HG03175 (cell line): ENCODE data around the gene URM1.

ENCODE experiments used
- ATAC-seq: cut with Tn5 transposase; IDR thresholded peaks from one replicate; pipeline ENCODE4 v1.9.1; 2021; ENCODE audit warnings: mild to moderate bottlenecking, moderate library complexity; ENCODE audit not compliant: unreplicated experiment

URM1 gene

DNA sequence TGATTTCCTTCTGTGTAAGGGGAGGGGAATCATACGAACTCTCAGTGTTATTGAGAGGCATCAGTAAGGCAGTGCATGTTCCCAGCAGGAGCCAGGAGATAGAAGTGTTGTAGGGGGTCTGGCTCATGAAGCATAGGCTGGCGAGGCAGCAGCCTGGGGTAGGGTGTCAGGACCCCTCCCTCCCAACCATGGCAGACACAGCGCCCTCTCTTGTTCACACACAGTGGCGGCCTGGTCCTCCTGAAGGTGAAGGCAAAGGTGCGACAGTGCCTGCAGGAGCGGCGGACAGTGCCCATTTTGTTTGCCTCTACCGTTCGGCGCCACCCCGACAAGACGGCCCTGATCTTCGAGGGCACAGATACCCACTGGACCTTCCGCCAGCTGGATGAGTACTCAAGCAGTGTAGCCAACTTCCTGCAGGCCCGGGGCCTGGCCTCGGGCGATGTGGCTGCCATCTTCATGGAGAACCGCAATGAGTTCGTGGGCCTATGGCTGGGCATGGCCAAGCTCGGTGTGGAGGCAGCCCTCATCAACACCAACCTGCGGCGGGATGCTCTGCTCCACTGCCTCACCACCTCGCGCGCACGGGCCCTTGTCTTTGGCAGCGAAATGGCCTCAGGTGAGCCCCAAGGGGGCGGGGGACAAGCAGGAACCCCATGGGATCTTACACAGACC is 26.1 kb upstream of the URM1 start:
- ATAC-seq: no peak

DNA sequence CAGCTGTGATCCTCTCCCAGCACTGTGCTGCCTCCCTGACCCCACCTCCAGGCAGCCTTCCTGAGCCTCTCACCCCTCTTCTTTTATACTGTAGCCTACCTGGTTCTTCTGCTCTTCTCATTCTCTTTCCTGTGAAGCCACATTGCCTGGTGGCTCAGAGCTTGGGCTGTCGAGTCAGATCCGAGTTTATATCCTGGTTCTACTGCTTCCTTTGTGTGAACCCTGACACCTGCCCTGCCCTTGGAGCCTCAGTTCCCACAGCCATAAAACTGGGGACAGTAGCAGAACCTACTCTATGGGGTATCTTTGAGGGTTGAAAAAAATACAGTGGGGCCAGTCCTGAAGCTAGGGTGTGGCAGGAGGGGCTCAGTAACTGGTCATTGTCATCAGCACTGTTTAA is 22.0 kb upstream of the URM1 start:
- ATAC-seq: no peak

DNA sequence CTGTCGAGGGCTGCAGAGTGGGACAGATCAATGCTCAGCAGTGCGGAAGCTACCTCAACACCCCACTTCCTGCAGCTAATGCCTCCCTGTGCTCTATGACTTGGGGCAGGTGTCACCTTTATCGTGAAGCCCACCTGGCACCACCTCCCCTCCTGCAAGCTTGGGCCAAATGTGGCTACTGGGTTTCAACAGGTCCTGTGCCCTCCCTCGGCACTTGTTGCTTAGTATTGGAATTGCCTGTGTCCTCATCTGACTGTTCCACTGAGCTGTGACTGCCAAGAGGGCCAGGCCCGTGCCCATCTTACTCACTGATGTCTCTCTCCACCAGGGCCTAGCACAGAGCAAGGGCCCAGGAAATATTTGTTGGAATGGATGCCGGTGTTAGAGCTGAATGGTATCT is 21.4 kb upstream of the URM1 start:
- no peak for ATAC-seq

DNA sequence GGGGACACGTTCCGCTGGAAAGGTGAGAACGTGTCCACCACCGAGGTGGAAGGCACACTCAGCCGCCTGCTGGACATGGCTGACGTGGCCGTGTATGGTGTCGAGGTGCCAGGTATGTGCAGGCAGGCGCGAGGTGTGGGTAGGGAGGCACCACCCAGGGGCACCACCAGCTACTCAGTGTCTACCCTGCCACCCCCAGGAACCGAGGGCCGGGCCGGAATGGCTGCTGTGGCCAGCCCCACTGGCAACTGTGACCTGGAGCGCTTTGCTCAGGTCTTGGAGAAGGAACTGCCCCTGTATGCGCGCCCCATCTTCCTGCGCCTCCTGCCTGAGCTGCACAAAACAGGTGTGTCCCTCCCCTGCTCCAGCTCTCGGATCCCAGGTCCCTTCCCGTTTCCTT is 15.7 kb upstream of the URM1 start:
- ATAC-seq: no peak

DNA sequence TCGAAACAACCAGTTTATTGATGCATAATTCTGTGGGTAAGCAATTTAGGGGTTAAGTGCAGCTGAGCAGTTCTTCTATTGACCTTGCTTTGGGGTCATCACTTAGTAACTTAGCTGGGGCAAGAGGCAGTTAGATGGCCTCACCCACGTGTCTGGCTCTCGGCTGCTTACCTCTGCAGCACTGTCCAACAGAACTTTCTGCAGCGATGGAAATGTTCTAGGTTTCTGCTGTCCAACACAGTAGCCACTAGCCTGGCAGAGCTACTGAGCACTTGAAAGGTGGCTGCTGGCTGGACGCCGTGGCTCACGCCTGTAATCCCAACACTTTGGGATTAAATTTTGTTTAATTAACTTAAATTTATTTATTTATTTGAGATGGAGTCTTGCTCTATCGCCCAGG is 13.1 kb upstream of the URM1 start:
- ATAC-seq: no peak

DNA sequence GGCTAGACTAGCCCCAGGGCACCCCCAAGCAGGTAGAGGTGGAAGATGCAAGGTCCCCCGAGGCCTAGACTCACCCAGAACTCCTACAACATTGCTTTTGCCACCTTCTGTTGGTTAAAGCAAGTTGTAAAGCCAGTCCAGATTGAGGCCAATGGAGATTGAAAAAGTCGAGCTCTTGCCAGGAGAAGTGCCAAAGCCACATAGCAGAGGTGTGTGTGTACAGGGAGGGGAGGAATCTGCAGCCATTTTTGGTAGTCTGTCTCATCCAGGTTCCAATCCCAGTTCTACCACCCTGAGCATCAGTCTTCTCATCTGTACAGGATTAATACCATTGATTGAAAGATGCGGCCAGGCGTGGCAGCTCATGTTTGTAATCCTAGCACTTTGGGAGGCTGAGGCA is 12.3 kb upstream of the URM1 start:
- ATAC-seq: no peak

DNA sequence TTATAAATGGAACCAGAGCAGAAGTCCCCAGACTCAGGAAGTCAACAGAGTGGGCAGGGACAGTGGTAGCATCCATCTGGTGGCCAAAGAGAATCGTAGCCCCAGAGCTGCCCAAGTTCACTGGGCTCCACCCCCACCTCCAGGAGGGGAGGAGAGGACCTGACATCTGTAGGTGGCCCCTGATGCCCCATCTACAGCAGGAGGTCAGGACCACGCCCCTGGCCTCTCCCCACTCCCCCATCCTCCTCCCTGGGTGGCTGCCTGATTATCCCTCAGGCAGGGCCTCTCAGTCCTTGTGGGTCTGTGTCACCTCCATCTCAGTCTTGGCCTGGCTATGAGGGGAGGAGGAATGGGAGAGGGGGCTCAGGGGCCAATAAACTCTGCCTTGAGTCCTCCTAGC is 10.3 kb upstream of the URM1 start:
- ATAC-seq: no peak

DNA sequence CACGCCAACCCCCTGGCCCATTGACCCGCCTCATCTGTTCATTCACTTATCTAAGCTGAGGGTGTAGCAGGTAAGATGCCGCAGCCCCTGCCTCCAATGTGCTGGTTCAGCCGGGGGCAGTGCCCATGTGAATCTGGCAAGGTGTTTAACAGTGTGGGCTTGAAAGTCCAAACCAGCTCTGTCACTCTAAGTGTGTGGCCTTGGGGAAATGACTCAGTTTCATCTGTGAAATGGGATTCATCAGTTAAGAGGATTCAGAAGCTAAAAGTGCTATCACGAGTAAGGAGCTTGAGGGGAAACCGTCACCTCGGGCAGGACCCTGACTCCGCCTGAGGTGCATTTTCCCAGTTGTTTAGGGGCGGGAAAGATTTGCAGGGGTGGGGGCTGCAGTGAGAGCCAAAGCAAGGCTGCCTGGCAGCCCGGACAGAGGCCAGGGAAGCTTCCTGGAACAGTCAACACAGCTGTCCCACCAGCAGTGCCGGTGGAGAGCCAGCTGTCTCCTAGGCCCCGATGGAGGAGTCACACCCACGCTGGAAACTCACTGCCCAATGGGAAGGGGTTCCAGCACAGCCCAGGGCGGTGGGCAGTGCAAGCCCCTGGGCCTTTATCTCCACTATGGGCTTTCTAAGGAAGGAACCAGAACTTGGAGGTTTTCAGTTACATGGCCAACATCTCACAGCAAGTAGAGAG is 9.7 kb upstream of the URM1 start:
- no peak for ATAC-seq

DNA sequence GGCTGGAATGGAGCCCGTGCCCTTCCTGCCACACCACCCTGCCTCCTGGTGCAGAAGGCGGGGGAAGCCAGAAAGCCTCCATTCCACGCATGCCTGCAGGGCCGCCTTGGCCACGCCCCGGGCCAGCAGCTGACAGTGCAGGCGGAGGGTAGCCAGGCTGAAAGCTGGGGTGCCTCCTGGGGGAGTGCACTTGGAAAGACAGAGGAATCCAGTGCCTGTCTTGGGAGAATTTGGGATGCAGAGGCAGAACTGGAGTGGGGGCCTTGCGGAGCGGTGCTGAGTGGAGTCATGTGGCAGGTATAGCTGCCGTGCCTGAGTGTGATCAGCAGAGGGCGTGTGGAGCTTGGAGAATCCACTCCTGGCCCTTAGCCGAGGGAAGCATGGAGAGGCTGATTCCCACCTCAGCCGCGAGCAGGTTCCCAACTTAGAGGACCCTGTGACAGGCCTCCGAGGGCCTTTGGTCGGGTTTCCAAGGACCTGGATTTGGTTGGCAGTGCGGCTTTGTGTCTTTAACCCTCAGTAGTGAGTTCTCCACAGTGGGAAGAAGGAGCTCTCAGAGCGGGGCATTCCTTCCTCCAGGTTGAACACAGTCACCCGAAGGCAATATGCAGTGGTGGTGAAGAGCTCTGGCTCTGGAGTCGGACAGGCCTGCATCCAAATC is 9.1 kb upstream of the URM1 start:
- no peak for ATAC-seq

DNA sequence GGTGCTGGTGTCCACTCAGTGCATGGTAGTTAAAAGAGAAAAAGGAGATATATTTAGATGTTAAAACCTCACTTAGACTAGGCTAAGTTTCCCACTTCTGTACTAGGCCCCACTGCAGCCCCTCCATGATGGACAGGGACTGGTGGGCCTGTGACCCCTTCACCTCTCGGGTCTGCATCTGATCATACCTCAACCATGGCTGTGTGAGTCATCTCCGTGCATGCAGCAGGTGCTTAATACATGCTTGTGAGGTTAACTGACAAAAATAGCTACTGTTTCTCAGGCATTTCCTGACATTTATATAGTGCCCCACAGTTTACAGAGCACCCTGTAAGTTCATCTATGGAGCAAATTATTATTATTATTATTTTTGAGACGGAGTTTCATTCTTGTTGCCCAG is 8.4 kb upstream of the URM1 start:
- no peak for ATAC-seq

DNA sequence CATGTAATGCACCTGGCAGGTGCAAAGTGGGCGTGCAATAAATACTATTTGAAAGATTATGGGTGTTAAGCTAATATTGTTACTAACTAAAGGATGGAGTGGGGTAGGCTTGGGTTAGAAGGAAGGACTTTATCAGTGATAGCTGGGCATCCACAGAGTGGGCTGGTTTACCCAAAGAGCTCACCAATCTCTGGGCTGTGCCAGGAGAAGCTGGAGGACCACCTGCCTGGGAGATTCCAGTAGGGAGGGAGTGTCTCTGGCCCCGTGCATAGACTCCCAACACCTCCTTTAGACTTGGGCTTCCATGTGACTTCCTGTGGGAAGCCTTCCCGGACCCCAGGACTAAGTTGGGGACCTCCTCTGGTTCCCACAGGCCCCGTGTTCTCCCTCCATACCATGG is 5.6 kb upstream of the URM1 start:
- no peak for ATAC-seq

DNA sequence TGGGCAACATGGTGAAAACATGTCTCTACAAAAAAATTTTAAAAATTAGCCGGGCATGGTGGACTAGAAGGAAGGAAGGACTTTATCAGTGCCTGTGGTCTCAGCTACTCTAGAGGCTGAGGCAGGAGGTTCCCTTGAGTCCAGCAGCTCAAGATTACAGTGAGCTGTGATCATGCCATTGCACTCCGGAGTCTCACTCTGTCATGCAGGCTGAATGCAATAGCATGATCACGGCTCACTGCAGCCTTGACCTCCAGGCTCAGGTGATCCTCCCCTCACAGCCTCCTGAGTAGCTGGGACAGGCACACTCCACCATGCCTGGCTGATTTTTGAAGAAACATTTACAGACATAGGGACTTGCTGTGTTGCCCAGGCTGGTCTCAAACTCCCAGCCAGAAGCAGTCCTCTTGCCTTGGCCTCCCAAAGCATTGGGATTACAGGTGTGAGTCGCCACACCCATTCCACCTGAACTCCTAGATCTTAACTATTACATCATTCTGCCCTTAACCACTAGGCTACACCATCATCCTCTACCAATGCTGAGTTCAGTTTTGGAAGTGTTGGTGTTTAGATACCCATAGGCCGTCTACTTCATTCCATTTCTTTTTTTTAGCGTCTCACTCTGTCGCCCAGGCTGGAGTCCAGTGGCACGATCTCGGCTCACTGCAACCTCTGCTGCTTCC is 2.0 kb upstream of the URM1 start:
- no peak for ATAC-seq

DNA sequence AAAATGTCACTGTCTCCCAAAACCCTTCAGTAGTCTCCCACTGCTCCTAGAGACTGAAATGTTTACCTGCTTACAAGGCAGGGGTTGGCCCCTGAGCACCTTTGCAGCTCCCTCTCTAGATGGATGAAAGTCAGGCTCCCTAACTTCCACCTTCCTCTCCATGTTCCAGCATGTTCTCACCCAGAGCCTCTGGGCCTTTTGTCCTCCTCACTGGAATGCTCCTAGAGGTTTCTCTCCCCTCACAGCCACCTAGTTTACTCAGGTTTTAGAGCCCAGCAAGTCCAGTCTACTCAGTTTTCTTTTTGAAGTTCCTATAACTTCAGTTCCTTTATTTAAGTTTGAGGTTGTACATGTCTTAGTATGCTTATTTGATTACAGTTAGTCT is 815 bp upstream of the URM1 start:
- ATAC-seq: no peak

DNA sequence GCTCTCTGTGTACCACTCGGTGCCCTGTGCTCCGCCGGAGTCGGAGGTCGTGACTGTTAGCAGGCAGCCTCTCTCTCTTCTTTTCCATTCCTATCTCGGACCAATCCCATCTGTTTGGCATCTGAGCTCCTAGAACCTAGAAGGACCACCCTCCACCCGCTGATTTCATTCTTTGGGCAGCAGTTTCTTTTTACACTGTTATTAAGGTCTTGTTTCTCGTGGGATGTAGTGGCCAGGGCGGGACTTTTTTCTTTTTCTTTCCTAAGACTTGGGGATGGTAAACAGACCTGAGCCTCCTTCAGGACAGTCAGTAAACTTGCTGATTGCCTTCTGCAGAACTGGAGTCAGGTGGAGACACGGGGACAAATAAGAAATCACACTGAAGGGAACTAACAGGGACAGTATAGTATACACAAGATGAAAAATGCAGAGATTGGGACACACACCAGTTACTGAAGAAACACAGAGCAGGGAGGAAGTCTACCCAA is 500 bp downstream of the URM1 start:
- ATAC-seq: no peak

DNA sequence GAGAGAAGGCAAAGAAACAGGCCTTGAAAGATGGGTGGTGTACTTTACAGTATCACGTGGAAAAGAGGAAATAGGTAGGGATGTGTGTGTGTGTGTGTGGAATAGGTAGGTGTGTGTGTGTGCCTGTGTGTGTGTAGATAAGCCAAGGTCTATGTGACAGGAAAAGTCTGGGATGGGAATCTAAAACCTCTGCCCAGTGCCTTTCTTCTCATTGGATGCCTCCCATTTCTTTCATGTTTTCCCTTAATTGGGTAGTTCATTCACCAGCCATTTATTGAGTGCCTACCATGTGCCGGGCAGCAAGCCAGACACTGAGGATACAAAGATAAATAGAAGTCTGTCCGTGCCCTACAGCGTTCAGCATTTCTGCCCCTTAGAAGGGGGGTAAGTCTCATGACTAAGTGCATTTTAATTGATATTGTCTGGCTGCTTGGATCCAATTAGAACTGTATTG is 1.0 kb downstream of the URM1 start:
- no peak for ATAC-seq

DNA sequence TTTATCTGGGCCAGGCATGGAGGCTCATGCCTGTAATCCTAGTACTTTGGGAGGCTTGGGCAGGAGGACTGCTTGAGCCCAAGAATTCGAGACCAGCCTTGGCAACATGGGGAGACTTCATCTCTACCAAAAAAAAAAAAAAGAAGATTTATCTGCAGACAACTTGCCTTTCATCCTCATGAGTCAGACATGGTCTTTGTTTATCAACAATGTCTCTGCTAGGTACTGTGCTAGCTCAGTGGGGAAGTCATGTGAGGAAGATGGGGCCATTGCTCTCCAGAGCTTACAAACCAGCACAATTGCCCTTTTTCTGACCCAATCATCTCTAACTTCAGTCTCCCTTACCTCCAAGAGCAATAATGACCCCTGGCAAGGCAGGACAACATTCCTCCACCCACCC is 1.6 kb downstream of the URM1 start:
- no peak for ATAC-seq

DNA sequence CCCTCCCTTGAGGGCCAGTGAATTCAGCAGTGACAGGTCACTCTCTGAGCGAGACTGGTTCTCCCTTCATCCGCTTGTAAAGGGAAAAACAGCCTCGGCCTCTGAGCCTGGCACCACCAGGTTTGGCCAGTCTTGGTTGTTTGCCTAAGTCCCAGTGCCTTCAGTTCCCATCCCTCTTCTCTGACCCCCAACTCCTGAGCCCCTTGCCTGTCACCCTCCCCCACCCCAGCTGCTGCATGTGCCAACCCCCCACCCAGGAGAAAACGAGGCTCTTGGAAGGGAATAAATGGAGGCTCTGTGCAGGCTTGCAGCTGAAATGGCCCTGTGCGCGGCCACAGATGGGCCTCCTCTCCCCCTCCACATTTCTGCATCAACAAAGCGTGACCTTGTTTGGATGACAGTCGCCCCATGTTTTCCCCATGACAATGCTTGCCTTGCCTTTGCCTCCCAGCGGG is 3.1 kb downstream of the URM1 start:
- no peak for ATAC-seq

DNA sequence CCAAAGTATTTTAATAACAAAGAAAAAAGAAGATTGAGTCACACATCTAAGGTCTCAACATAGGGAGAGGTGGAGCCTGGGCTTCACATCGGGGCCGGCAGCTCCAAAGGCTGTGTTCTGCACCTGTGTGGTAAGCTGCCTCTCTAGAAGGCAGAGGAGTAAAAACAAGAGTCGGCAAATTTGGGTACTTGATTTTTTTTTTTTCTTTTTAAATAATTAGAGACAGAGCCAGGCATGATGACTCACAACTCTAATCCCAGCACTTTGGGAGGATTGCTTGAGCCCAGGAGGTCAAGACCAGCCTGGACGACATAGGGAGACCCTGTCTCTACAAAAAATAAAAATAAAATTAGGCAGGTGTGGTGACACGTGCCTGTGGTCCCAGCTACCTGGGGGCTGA is 4.7 kb downstream of the URM1 start:
- ATAC-seq: no peak

DNA sequence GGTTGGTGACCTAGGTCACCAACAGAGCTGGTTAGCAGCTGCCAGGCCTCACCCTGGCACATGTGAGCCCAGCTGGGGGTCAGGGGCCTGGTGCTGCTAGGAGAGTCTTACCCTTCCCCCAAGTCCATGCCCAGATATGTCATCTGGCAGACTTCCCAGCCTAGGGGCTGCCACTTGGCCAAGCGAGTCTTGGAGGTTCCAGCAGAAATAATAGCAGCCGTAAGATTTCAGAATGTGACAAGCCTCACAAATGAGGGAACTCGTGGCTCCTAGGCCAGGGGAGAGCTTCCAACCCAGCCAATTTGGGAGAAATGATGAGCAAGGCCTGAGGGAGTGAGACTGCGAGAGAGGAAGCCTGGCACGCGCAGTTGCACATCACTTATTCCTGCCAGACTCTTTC is 11.1 kb downstream of the URM1 start:
- ATAC-seq: no peak

DNA sequence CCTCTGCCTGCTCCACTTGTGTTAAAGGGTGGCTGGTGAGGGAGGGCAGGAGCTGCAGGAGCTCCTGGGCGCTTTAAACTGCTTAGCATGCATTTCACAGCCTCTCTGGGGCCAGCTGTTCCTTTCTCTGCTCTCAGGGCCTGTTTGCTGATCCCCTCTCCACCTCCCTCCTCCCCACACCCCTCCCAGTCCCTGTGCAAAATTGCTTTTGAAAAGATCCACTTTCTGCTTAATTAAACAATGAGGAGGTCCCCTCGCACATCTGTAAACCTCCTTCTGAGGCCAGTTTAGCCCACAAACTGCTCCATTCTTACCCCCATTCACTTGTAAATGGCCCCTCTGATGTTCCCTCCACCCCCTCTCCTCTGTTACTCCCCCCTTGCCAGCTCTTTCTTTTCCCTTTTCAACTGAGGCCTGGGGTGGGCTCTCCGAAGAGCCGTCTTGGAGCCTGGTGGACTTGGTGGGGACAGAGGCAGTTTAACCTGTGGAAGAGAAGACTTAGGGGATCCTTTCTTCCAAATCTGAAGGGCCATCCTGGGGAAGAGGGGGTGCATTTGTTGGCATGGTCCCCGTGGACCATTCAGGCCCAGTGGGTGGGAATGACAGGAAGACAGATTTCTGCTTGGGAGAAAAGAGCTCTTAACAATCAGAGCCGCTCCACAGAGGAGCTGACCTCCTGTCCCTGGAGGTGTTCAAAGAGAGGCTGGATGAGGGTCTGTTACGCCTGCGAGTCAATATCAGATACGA is 12.0 kb downstream of the URM1 start:
- no peak for ATAC-seq

DNA sequence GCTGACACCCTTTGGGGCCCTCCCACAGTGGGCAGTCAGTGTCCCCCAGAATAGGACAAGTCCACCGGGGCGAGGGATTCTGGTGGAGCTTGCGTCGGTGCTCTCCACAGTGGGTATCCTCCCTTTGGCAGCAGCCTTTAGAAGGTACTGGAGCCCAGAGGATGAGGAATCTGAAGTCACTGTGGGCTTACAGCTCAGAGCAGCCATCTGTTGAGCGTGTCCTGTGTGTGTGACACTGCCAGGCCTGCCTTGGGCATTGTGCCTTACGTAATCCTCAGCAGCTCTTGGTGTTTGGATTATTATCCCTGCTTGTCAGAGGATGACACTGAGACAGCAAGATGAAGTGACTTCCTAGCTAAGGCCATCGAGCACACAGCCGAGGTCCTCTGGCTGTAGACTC is 12.6 kb downstream of the URM1 start:
- ATAC-seq: no peak
